IPS-NIHi7 (cell line): ENCODE results near the gene SHANK2.

Experiments
- DNase-seq: peaks from one replicate; pipeline ENCODE4 v3.0.0; 2012; ENCODE audit warnings: mixed read lengths; ENCODE audit errors: extremely low spot score

Gene SHANK2

DNA sequence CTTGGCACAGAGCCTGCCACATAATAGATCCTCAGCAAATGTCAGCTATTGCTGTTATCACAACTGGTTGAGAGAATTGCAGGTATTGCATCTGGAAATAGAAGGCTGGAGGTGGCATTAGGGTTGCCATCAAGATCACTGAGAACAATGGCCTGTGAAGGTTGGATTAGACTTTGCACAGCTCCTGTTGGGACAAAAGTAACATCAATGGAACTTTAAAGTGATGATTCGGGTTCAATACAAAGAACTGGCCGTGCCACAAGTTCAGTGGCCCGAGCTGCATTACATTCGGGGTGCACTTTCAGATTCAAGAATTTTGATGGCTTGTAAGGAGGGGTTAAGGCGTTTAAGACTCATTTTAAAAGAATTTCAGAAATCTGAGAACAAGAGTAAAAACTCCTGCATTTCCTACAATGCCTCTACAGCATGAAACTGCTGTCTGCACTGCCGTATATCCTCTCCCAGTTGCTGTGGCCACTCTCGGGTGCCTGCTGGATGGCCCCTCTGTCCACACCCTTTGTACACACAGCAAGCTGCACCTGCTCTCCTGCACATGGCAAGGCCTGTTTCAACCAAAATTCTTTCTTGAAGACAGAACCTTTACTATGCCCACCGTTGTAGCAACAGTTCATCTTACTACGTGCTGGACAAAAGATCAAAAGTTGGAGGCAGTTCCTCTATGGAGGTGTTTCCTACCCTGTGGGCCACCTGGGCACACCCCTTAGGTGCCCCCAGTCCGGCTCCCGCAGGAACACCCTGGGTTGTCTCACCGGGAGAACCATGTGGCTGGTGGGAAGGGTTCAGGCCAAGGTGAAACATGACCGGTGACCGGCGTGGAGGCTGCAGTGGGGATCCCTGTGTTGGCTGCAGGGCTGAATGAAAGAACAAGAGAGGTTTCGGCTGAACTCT is 17.5 kb upstream of the SHANK2 start:
- no peak for DNase-seq

DNA sequence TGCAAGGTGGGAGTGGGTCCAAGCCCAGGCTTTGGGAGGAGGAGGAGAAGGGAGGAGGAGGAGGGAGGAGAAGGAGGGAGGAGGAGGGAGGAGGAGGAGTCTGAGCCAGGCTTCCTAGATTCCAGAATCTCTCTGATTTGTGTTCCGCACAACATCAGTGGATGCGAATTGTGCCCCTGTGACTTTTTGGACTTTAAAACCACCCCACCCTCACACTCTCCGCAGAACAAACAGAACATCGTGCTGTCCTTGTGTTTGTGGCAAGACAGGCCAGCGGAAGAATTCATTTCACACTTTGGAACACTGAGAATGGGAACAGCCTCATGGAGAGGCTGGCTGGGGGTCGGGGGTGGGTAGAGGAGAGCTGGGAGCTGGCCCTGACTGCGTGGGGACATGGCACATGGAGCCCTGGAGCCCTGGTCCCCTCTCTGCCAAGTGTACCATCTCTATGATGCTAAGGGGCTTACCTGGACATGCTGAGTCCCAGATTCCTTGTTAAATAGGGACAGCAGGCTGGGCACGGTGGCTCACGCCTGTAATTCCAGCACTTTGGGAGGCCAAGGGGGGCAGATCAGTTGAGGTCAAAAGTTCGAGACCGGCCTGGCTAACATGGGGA is 16.4 kb upstream of the SHANK2 start:
- DNase-seq = no peak

DNA sequence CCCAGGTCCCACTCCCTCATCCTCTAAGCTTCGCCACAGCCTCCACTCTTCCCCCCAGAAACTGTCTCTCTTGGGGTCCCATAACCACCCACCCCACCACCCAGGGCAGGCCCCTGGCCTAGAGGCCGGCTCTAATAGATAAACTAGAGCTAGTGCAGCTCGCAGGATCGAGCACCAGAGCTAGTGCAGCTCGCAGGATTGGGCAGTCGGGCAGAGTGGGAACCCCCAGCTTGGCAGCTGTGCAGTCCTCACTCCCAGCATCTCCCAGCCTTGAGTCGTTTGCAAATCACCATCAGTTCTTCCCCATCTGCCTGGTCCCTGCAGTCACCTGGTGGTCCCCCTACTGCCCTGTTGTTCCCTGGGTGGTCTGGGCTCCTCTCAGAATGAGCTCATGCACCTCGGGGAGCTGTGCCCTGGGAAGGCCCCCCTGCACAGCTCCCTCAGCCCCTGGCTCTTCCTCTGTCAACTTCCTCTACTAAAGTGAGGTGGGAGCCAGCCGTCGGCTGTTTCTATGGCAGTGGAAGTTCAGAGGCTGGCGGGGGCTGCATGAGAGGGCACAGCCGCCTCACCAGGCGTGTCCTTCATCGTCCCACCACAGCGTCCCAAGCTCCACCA is 15.5 kb upstream of the SHANK2 start:
- DNase-seq = no peak

- peak; percentile 88 for DNase-seq
Measured at GRCh38 chr11:71266114-71266833, 13.9 kb upstream of the SHANK2 start.

DNA sequence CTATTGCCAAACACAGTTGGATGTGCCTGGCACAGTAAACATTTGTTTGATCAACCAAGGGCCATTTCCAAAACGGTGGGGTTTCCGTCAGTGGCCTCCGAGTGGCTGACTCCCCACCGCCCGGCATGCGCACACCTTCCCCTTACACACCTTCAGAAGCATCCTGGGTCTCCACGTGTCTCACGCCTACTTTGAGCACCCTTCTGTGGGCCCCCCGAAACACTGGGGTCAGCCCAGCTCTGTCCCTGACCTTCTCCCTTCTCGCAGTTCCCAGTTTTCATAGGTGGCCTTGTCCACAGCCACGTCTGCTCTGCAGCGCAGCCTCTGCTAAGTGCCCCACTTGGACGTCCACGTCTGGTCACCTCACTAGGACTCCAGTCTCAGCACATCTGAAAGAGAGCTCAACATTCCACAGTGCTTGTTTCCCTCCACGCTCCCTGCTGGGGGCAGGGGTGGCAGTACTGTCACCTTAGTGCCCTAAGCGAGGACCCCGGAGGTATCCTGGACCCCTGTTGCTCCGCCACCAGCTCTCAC is 13.2 kb upstream of the SHANK2 start:
- DNase-seq = no peak

GRCh38 chr11:71263386-71263785 is 11.0 kb upstream of the SHANK2 start:
- no peak for DNase-seq

DNA sequence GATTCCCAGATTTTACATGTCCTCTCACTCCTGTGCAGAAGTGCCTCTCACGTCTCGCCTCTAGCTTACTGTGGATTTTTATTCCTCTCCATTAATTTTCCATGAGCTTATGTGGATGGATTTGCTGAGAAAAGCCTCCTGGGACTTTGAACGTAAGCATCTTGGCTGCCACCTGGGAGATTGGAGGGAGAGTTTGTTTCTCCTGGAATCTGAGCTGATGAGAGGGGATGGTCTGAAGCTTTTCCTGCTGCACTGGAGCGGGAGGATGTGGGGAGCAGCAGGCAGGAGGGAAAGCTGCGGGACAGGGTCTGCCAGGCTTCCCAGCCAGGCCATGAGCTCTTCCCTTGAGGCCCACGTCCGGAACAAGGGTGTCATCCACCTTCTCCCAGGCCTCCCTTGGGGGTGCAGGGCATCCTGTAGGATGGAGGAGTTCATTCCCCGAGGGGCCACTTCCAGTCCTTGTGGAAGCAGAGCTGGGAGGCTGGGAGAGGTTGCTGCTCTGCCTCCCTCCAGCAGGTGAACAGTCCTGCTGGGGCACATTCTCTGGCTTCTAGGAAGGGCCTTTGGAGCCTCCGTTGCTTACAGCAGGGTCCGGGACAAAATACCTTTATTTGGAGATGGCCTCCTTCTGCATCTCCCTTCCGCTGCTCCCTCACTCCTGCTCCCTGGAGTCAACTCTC is 3.6 kb upstream of the SHANK2 start:
- DNase-seq = no peak

GRCh38 chr11:71255323-71255722 is 2.9 kb upstream of the SHANK2 start:
- no peak for DNase-seq

DNA sequence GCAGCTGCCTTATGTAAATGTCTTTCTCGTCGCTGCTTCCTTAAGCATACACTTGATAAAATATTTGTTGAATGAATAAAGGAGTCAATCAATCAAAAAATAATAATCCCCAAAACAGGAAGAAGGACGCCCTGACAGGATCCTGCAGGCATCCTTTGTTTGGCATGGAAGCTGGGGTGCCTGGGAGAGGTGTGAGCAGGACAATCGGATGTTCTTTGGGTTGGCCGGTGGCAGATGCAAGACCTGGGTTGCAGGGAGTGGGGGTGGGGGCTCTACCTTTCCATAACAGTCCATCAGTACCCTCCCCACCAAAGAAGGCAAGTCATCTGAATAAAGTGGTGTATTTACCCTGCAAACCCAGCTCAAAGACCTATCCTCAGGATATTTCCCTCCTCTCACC is 1.4 kb upstream of the SHANK2 start:
- no peak for DNase-seq

- DNase-seq = peak; percentile 65
Measured at GRCh38 chr11:71252770-71253730, 673 bp upstream of the SHANK2 start.

GRCh38 chr11:71251761-71252268 is 562 bp downstream of the SHANK2 start:
- DNase-seq = peak; percentile 79

DNA sequence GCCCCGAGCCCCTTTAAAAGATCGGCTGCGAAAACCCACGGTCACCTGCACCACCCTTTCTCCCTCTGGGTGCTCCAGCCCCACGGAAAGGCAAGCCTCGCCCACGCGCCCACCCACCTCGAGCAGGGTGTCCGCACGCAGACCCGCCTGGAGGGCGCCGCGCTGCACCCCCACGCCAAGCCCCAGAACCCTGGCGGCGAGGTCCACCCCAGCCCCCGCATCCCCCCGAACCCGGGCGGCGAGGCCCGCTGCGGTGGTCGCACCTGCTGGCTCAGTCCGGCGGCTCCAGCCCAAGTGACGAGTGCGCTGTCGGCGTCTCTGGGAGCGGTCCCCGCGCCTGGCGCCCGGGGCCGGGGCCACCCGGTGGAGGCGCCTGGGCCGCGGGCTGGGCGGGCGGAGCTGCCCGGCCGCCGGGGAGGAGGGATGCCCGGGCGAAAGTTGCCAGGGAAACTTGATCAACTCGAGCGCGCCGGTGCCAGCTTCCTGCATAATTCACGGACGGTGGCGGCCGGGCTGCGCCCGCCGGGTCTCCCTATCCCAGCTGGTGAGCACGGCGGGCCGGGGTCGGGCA is 1.1 kb downstream of the SHANK2 start:
- DNase-seq = no peak

DNA sequence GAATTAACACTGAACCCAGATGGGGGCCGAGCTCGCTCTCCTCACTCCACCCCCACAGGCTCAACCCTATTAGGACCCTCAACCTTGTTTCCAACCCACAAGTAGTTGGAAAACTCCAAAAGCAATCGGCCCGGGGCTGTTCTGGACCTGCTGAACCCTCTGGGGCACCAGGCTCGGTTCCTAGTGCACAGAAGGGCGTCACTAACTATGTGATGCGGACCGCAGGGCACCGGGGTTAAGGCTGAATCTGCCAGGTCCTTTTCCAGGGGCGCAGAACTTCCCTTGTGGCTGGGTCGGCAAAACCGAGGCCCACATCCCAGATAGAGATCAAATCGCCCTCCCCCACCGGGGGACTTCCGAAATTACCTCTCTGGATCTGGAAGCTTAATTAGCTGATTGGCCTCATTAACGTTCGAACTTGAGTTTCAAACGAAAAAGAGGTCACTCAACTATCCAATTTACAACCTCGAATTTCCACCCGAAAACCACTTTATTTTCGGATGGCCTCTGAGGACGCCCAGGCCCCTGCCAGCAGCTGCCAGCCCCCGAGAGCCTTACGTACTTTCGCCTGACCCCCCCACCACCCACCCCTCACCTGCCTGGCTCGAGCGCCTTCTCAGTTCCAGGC is 1.7 kb downstream of the SHANK2 start:
- DNase-seq = no peak

DNA sequence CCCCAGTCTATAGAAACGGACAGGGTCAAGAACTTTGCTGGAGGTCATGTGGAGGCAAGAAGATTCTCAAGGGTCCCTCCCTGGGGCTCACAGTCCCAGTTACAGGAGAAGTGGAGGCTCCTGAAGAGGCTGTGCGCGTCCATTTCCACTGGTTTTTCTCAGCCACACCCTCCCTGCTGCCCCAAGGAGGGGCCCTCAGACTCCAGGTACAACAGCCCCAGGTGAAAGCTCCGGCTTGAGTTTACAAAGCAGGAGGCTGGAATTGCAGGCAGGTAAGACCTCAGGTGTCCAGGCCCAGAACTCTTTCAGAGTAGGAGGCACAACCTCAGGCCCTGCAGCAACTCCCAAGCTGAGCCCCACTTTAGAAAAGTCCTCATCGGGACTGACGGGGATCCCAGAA is 3.1 kb downstream of the SHANK2 start:
- DNase-seq = no peak

GRCh38 chr11:71248656-71249055 is 3.7 kb downstream of the SHANK2 start:
- DNase-seq = no peak

- DNase-seq = no peak
Measured at GRCh38 chr11:71248251-71248570, 4.2 kb downstream of the SHANK2 start.

GRCh38 chr11:71247551-71248250 is 4.7 kb downstream of the SHANK2 start:
- peak; percentile 52 for DNase-seq

DNA sequence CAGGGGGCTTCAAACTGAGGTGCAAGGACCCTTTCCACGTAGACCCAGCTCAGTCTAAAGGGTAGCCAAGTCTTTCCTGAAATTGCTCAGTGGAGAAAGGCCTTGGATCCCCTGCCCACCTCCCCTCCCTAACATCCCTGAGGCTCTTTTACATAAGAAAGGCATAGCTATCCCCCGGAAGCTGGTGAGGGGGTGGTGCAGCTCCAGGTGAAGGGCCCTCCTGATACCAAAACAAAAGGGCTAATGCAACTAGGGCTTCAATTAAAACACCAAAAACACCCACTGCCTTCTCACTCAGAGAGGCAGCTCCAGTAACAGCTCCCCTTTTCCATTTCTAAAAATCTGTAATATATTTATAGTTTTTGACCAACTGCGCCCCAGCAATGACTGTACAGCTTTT is 5.8 kb downstream of the SHANK2 start:
- DNase-seq = peak; percentile 80
